GM12892 (cell line): ENCODE results near the gene TSR3.

ENCODE experiments used
- DNase-seq: peaks from one replicate; pipeline ENCODE4 v3.0.0; 2011; ENCODE audit not compliant: insufficient read length
- FAIRE-seq: peaks from 2 replicates; lab custom pipeline; 2011; peaks lifted over from hg19 to GRCh38; lab: Jason Lieb, UNC
- POLR2A ChIP-seq: IDR thresholded peaks from 2 replicates; pipeline ENCODE4 v1.6.1; 2011; ENCODE audit warnings: low read depth, low read length, control low read depth
- POLR2AphosphoS5 ChIP-seq: IDR thresholded peaks from 2 replicates; pipeline ENCODE4 v1.6.1; 2011; ENCODE audit warnings: low read depth, low read length, control low read depth
- TAF1 ChIP-seq: IDR thresholded peaks from 2 replicates; pipeline ENCODE4 v1.6.1; 2011; ENCODE audit warnings: low read depth, mild to moderate bottlenecking, control low read depth, low read length, borderline replicate concordance

TSR3 gene

GRCh38 chr16:1387331-1387730, 35.7 kb upstream of the TSR3 start:
- TF ChIP-seq POLR2AphosphoS5 (no peak), POLR2A (no peak), TAF1 (no peak)
- DNase-seq (no peak), FAIRE-seq (no peak)

- no peak for FAIRE-seq
- no peak for DNase-seq
- TF ChIP-seq POLR2AphosphoS5: no peak
These were observed 33.6 kb upstream of the TSR3 start for GRCh38 chr16:1385232-1385631.

GRCh38 chr16:1383556-1383955, 31.9 kb upstream of the TSR3 start:
- no peak for TF ChIP-seq POLR2AphosphoS5
- TF ChIP-seq TAF1: no peak
- no peak for TF ChIP-seq POLR2A
- FAIRE-seq (no peak), DNase-seq (no peak)

- FAIRE-seq (no peak), DNase-seq (no peak)
- TF ChIP-seq TAF1 (no peak), POLR2A (no peak), POLR2AphosphoS5 (no peak)
These were observed 30.1 kb upstream of the TSR3 start for GRCh38 chr16:1381612-1382406.

- TF ChIP-seq POLR2A (no peak), TAF1 (no peak), POLR2AphosphoS5 (no peak)
- FAIRE-seq: no peak
- DNase-seq: no peak
These were observed 28.5 kb upstream of the TSR3 start for GRCh38 chr16:1380195-1380594.

GRCh38 chr16:1379304-1380076, 27.8 kb upstream of the TSR3 start:
- no peak for FAIRE-seq
- peak; percentile 84 for DNase-seq
- TF ChIP-seq TAF1: no peak
- no peak for TF ChIP-seq POLR2AphosphoS5
- TF ChIP-seq POLR2A: peak; percentile 51; the same call in 1 of the 2 replicates

GRCh38 chr16:1378804-1379303, 27.2 kb upstream of the TSR3 start:
- peak; percentile 59 for DNase-seq

GRCh38 chr16:1378087-1378803, 26.6 kb upstream of the TSR3 start:
- no peak for TF ChIP-seq POLR2AphosphoS5
- TF ChIP-seq TAF1: no peak
- no peak for TF ChIP-seq POLR2A
- DNase-seq (no peak), FAIRE-seq (no peak)

More at GRCh38 chr16:1378804-1379303, 27.2 kb upstream of the TSR3 start:
- TF ChIP-seq TAF1 (no peak), POLR2AphosphoS5 (no peak), POLR2A (no peak)
- peak; percentile 89 for FAIRE-seq

- FAIRE-seq: no peak
- TF ChIP-seq POLR2A: no peak
- TF ChIP-seq POLR2AphosphoS5: no peak
- TF ChIP-seq TAF1: no peak
- no peak for DNase-seq
These were observed 25.8 kb upstream of the TSR3 start for GRCh38 chr16:1377406-1378010.

- no peak for TF ChIP-seq POLR2AphosphoS5
- TF ChIP-seq TAF1: no peak
- no peak; the same call in 1 of the 2 replicates for TF ChIP-seq POLR2A
- DNase-seq: no peak
- FAIRE-seq: no peak
These were observed 24.2 kb upstream of the TSR3 start for GRCh38 chr16:1375741-1376410.

GRCh38 chr16:1375298-1375640, 23.6 kb upstream of the TSR3 start:
- TF ChIP-seq TAF1: no peak
- no peak for TF ChIP-seq POLR2A
- no peak for TF ChIP-seq POLR2AphosphoS5
- no peak for DNase-seq
- FAIRE-seq: no peak
